Astrocyte (in vitro differentiated cells and primary cell): Measurements from ENCODE around the gene TOP2A. TPM values are rescaled to one million over a fixed set of nuclear protein-coding genes. Genes with fewer than 3 reads are reported as not detected.

Source experiments
- DNase-seq: peaks from one replicate; pipeline ENCODE4 v3.0.0-alpha.2; 2010; ENCODE audit warnings: low read depth
- FAIRE-seq: peaks from 2 replicates; lab custom pipeline; 2011; peaks lifted over from hg19 to GRCh38; lab: Jason Lieb, UNC
- H2AFZ ChIP-seq: 2 replicates; pipeline ENCODE4 v1.6.0; 2012; ENCODE audit warnings: low read depth, low read length, inconsistent platforms
- H3K27ac ChIP-seq: 2 replicates; pipeline ENCODE4 v1.5.1; 2011; ENCODE audit warnings: low read depth, low read length, inconsistent platforms
- H3K27me3 ChIP-seq: 2 replicates; pipeline ENCODE4 v1.6.0; 2011; ENCODE audit warnings: low read length, inconsistent platforms; ENCODE audit not compliant: insufficient read depth
- H3K36me3 ChIP-seq: 2 replicates; pipeline ENCODE4 v1.5.1; 2011; ENCODE audit warnings: low read length, inconsistent platforms; ENCODE audit not compliant: insufficient read depth
- H3K4me1 ChIP-seq: 2 replicates; pipeline ENCODE4 v1.5.1; 2011; ENCODE audit warnings: low read length, inconsistent platforms; ENCODE audit not compliant: insufficient read depth
- H3K4me2 ChIP-seq: 2 replicates; pipeline ENCODE4 v1.6.0; 2012; ENCODE audit warnings: low read length, inconsistent platforms
- H3K4me3 ChIP-seq: 2 replicates; pipeline ENCODE4 v1.5.1; 2011; ENCODE audit warnings: low read depth, mild to moderate bottlenecking, low read length, inconsistent platforms; ENCODE audit not compliant: insufficient read depth
- H3K79me2 ChIP-seq: 2 replicates; pipeline ENCODE4 v1.6.0; 2012; ENCODE audit warnings: mild to moderate bottlenecking, low read length, inconsistent platforms; ENCODE audit not compliant: insufficient read depth
- H3K9ac ChIP-seq: 2 replicates; pipeline ENCODE4 v1.6.0; 2012; ENCODE audit warnings: mild to moderate bottlenecking, low read length, inconsistent platforms
- H3K9me3 ChIP-seq: 2 replicates; pipeline ENCODE4 v1.5.1; 2012; ENCODE audit warnings: low read depth, mild to moderate bottlenecking, low read length, inconsistent platforms; ENCODE audit not compliant: insufficient read depth
- H4K20me1 ChIP-seq: 2 replicates; pipeline ENCODE4 v1.6.0; 2012; ENCODE audit warnings: low read length, inconsistent platforms; ENCODE audit not compliant: insufficient read depth
- H3K27ac Mint-ChIP-seq: one replicate; pipeline ENCODE4 v1.8.0; 2021; ENCODE audit warnings: mild to moderate bottlenecking, mixed read lengths; ENCODE audit not compliant: unreplicated experiment
- H3K27me3 Mint-ChIP-seq: one replicate; pipeline ENCODE4 v1.8.0; 2021; ENCODE audit warnings: low read depth, mixed read lengths; ENCODE audit not compliant: unreplicated experiment
- H3K36me3 Mint-ChIP-seq: one replicate; pipeline ENCODE4 v1.8.0; 2021; ENCODE audit warnings: low read depth, mixed read lengths; ENCODE audit not compliant: unreplicated experiment
- H3K4me1 Mint-ChIP-seq: one replicate; pipeline ENCODE4 v1.8.0; 2021; ENCODE audit warnings: low read depth, mixed read lengths; ENCODE audit not compliant: unreplicated experiment
- H3K4me3 Mint-ChIP-seq: one replicate; pipeline ENCODE4 v1.8.0; 2021; ENCODE audit warnings: mild to moderate bottlenecking, moderate library complexity, mixed read lengths; ENCODE audit not compliant: unreplicated experiment
- H3K9me3 Mint-ChIP-seq: one replicate; pipeline ENCODE4 v1.8.0; 2021; ENCODE audit warnings: mild to moderate bottlenecking, mixed read lengths; ENCODE audit not compliant: unreplicated experiment
- CTCF ChIP-seq: IDR thresholded peaks from 2 replicates; pipeline ENCODE4 v1.5.1; 2011; ENCODE audit warnings: low read depth, mild to moderate bottlenecking, inconsistent platforms, low read length, moderate library complexity; ENCODE audit not compliant: insufficient read depth
- EZH2 ChIP-seq: IDR thresholded peaks from 2 replicates; pipeline ENCODE4 v1.6.1; 2012; ENCODE audit warnings: mild to moderate bottlenecking, low read length, inconsistent platforms; ENCODE audit not compliant: insufficient read depth
- total RNA-seq: library from RNA; stranded (reverse); gene quantifications from 2 replicates; pipeline ENCODE4 v1.2.1, GENCODE V29; 2021

Gene TOP2A
- total RNA-seq, 1 donor from 2014 or later, result 12.6 TPM

GRCh38 chr17:40460604-40460967, 42.9 kb upstream of the TOP2A start:
- Histone ChIP-seq H3K36me3 (peaks cover 16% of the 10 kb centered on the region), H4K20me1 (no peaks in the 10 kb centered on the region), H3K9me3 (no peaks in the 10 kb centered on the region), H3K4me1 (peaks cover 21% of the 10 kb centered on the region), H3K79me2 (no peaks in the 10 kb centered on the region), H3K4me2 (no peak overlapping the region), H3K27ac (no peak overlapping the region), H3K9ac (no peak overlapping the region), H3K27me3 (no peaks in the 10 kb centered on the region), H3K4me3 (no peak overlapping the region), H2AFZ (no peak overlapping the region)
- Mint-ChIP-seq H3K36me3 (peaks cover 22% of the 10 kb centered on the region), H3K4me3 (no peak overlapping the region), H3K27ac (no peak overlapping the region), H3K9me3 (no peaks in the 10 kb centered on the region), H3K27me3 (peaks cover 7% of the 10 kb centered on the region), H3K4me1 (peaks cover 20% of the 10 kb centered on the region)
- TF ChIP-seq CTCF (no peak), EZH2 (no peak)
- FAIRE-seq (no peak), DNase-seq (no peak)

GRCh38 chr17:40459636-40460603, 42.2 kb upstream of the TOP2A start:
- Mint-ChIP-seq H3K4me1 (peaks cover 20% of the 10 kb centered on the region), H3K27me3 (peaks cover 6% of the 10 kb centered on the region), H3K9me3 (no peaks in the 10 kb centered on the region), H3K36me3 (peaks cover 22% of the 10 kb centered on the region), H3K27ac (no peak overlapping the region), H3K4me3 (no peak overlapping the region)
- peaks cover 16% of the 10 kb centered on the region for H3K36me3 ChIP-seq
- DNase-seq, result no peak
- no peak overlapping the region for H2AFZ ChIP-seq
- H3K79me2 ChIP-seq, result no peaks in the 10 kb centered on the region
- H3K4me1 ChIP-seq, result peaks cover 21% of the 10 kb centered on the region
- no peaks in the 10 kb centered on the region for H3K9me3 ChIP-seq
- H3K4me2 ChIP-seq, result no peak overlapping the region
- H3K9ac ChIP-seq, result no peak overlapping the region
- FAIRE-seq, result no peak
- no peaks in the 10 kb centered on the region for H4K20me1 ChIP-seq
- TF ChIP-seq EZH2 (no peak), CTCF (no peak)
- H3K27me3 ChIP-seq, result no peaks in the 10 kb centered on the region
- no peak overlapping the region for H3K27ac ChIP-seq
- H3K4me3 ChIP-seq, result no peak overlapping the region
